Caco-2 (cell line): ENCODE measurements around the gene MAP3K6. TPM values are rescaled to one million over a fixed set of nuclear protein-coding genes. Genes with fewer than 3 reads are reported as not detected.
A peak's percentile ranks its signal among the peaks of the same experiment; 100 is the strongest.

ENCODE experiments used
- BruUV-seq: library from RNA; stranded (reverse); fragments of 400-500 nt; replicated peaks from 2 replicates; lab custom pipeline; 2021; lab: Mats Ljungman, UMichigan
- CTCF ChIA-PET: fragments of 300-600 bp; sonication (Branson Sonifier 250); formaldehyde crosslinking; loops from one replicate; lab custom pipeline; 2022; ENCODE audit warnings: antibody characterized with exemption; lab: Charles Lee
- POLR2A ChIA-PET: fragments of 300-600 bp; sonication (Branson Sonifier 250); formaldehyde crosslinking; loops from one replicate; lab custom pipeline; 2022; ENCODE audit warnings: antibody characterized with exemption; lab: Charles Lee
- DNase-seq, 2 experiments: peaks; one replicate each; pipeline versions ENCODE4 v3.0.0 to v3.0.0-alpha.2; 2020 to 2022
- H3K27me3 ChIP-seq: replicated peaks from 2 replicates; pipeline ENCODE4 v1.6.0; 2011; ENCODE audit warnings: low read length; ENCODE audit not compliant: control insufficient read depth, insufficient read depth
- H3K36me3 ChIP-seq: 2 replicates; pipeline ENCODE4 v1.5.1; 2011; ENCODE audit warnings: low read length; ENCODE audit not compliant: control insufficient read depth, insufficient read depth
- H3K4me1 ChIP-seq: fragments of 250-450 bp; sonication (Bioruptor Pico); 2 replicates; pipeline ENCODE4 v1.5.1; 2020; ENCODE audit warnings: mild to moderate bottlenecking
- H3K4me3 ChIP-seq: 2 replicates; pipeline ENCODE4 v1.5.1; 2011; ENCODE audit warnings: low read depth, mild to moderate bottlenecking, control low read depth, low read length
- H3K9me3 ChIP-seq: fragments of 250-450 bp; sonication (Bioruptor Pico); 2 replicates; pipeline ENCODE4 v1.5.1; 2020; ENCODE audit warnings: mild to moderate bottlenecking, moderate library complexity
- H3K27ac Mint-ChIP-seq: one replicate; pipeline ENCODE4 v1.8.0; 2022; ENCODE audit warnings: mixed read lengths; ENCODE audit not compliant: unreplicated experiment
- H3K27me3 Mint-ChIP-seq: one replicate; pipeline ENCODE4 v1.8.0; 2022; ENCODE audit warnings: mixed read lengths; ENCODE audit not compliant: insufficient read depth, unreplicated experiment
- H3K36me3 Mint-ChIP-seq: one replicate; pipeline ENCODE4 v1.8.0; 2022; ENCODE audit warnings: mild to moderate bottlenecking, mixed read lengths; ENCODE audit not compliant: insufficient read depth, unreplicated experiment
- H3K4me1 Mint-ChIP-seq: one replicate; pipeline ENCODE4 v1.8.0; 2022; ENCODE audit warnings: low read depth, mixed read lengths; ENCODE audit not compliant: unreplicated experiment
- H3K4me3 Mint-ChIP-seq: one replicate; pipeline ENCODE4 v1.8.0; 2022; ENCODE audit warnings: mild to moderate bottlenecking, moderate library complexity, mixed read lengths; ENCODE audit not compliant: unreplicated experiment
- H3K9me3 Mint-ChIP-seq: one replicate; pipeline ENCODE4 v1.8.0; 2022; ENCODE audit warnings: mixed read lengths; ENCODE audit not compliant: unreplicated experiment
- intact Hi-C: fragments of 100-400 bp; cut with micrococcal nuclease; formaldehyde crosslinking; loops from one replicate; pipeline ENCODE4 v1.10.0; 2022; ENCODE audit not compliant: unreplicated experiment
- total RNA-seq: library from RNA; stranded (reverse); gene quantifications from 2 replicates; pipeline ENCODE4 v1.2.3, GENCODE V29; 2022
- TF ChIP-seq, protein P1 (sequence below), 2 experiments: fragments of 200-600 bp in 1 of 2; IDR thresholded peaks; 1 replicate in 1 of 2; 2 replicates in 1 of 2; pipeline versions ENCODE4 v1.5.1 to v1.8.0; 2011 to 2022; ENCODE audit warnings: antibody characterized with exemption in 1 of 2, control low read depth in 1 of 2, inconsistent platforms in 1 of 2, low read depth in 1 of 2, low read length in 1 of 2, mild to moderate bottlenecking in 1 of 2, moderate library complexity in 1 of 2; ENCODE audit not compliant: insufficient read depth in 1 of 2, severe bottlenecking in 1 of 2, unreplicated experiment in 1 of 2

MAP3K6 gene
- total RNA-seq, 1 experiment from 2014 or later: 11.7 TPM

DNA sequence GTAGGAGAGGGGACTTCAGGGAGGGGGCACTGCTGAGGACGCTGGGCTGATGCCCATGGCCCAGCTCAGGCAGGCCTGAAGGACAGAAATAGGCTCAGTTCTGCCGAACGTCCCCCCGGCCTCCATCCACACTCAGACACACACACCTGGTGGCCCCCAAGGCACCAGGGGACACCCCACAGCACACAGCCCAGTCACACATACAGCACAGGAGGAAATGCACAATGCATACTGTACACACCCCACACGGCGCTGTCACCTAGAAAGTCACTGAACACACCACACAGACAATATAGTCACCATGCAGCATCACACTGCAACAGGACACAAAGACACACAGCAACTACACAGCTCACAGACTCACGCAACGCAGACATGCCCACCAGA is 24.4 kb downstream of the MAP3K6 start:
- Histone ChIP-seq H3K9me3 (no peaks in the 10 kb centered on the region), H3K27me3 (no peaks in the 10 kb centered on the region), H3K4me3 (peak overlapping the region; percentile 41), H3K4me1 (peaks cover 25% of the 10 kb centered on the region), H3K36me3 (no peaks in the 10 kb centered on the region)
- ChIA-PET CTCF (interaction anchor here (0.6 to 0.7 kb wide), 2 partner anchors 17 to 24 kb away, joined by 3 read pairs; no protein-coding TSS in a partner anchor), POLR2A (interaction anchor here (1.2 kb wide), 1 partner anchor 9 kb away, joined by 3 read pairs; no protein-coding TSS in a partner anchor)
- peaks cover 27% of the 10 kb centered on the region for H3K4me1 Mint-ChIP-seq
- H3K36me3 Mint-ChIP-seq: peaks cover 26% of the 10 kb centered on the region
- DNase-seq: no peak
- peak overlapping the region; percentile 71 for H3K4me3 Mint-ChIP-seq
- intact Hi-C loops: no loop called here
- TSS peak; percentile 36 for BruUV-seq
- H3K27ac Mint-ChIP-seq: peak overlapping the region; percentile 76
- TF ChIP-seq, protein P1, sequence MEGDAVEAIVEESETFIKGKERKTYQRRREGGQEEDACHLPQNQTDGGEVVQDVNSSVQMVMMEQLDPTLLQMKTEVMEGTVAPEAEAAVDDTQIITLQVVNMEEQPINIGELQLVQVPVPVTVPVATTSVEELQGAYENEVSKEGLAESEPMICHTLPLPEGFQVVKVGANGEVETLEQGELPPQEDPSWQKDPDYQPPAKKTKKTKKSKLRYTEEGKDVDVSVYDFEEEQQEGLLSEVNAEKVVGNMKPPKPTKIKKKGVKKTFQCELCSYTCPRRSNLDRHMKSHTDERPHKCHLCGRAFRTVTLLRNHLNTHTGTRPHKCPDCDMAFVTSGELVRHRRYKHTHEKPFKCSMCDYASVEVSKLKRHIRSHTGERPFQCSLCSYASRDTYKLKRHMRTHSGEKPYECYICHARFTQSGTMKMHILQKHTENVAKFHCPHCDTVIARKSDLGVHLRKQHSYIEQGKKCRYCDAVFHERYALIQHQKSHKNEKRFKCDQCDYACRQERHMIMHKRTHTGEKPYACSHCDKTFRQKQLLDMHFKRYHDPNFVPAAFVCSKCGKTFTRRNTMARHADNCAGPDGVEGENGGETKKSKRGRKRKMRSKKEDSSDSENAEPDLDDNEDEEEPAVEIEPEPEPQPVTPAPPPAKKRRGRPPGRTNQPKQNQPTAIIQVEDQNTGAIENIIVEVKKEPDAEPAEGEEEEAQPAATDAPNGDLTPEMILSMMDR (IDR thresholded peaks at IDR 0.05; ENCODE audit: insufficient read depth in 1 of 2, low read depth in 1 of 2, low read length in 1 of 2, severe bottlenecking in 1 of 2, unreplicated experiment in 1 of 2): no peak
- no peaks in the 10 kb centered on the region for H3K9me3 Mint-ChIP-seq
- no peaks in the 10 kb centered on the region for H3K27me3 Mint-ChIP-seq

DNA sequence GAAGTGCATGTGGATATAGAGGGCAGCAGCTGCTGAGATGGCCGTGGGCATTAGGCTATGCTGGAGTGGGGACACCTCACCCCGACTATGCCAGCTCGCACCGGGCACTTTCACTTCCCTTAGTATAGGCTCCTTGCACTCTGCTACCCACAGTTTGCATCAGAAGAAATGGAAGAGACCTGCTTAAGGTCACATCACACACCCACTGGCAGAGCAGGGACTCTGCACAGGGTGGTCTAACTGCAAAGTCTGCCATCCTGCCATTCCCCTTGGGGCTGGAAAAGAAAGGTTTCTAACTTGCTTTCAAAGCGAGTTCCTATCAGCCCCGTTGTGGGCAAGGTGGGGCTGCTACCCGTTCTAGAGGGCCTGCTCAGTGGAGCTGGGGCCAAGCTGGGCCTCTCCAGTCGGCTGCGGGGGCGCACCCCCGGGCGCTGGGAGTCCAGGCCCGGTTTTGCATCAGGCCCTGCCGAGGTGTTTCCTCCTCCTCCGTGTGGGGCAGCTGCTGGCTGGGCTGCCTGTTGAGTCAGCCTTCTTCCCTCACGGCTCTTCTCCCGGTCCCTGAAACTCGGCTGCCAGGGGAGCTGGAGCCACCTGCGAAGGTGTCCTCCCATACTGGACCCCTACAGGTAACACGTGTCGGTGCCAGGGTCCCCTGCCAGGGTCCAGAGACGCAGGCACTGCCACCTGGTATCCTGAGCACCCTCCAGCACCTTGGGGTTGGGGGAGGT is 25.1 kb downstream of the MAP3K6 start, which contains the start of gene SYTL1:
TSS of gene SYTL1 (plus strand) at position 498 of the 728 bp plus-strand sequence. CDS start 3,313 bp downstream, outside the sequence.
- ChIA-PET POLR2A (no interaction called here), CTCF (interaction anchor here (0.6 to 1.0 kb wide), 3 partner anchors 12 to 25 kb away, joined by 3 read pairs; no protein-coding TSS in a partner anchor)
- H3K36me3 ChIP-seq: no peaks in the 10 kb centered on the region
- H3K4me1 ChIP-seq: peaks cover 21% of the 10 kb centered on the region
- Mint-ChIP-seq H3K4me3 (peak within 1 kb of the TSS; percentile 71), H3K9me3 (no peaks in the 10 kb centered on the region), H3K27me3 (no peaks in the 10 kb centered on the region), H3K36me3 (peaks cover 24% of the 10 kb centered on the region), H3K4me1 (peaks cover 22% of the 10 kb centered on the region), H3K27ac (peak within 1 kb of the TSS; percentile 76)
- peak within 1 kb of the TSS; percentile 41 for H3K4me3 ChIP-seq
- no TSS peak for BruUV-seq
- no peaks in the 10 kb centered on the region for H3K27me3 ChIP-seq
- H3K9me3 ChIP-seq: no peaks in the 10 kb centered on the region
- TF ChIP-seq, protein P1 (IDR thresholded peaks at IDR 0.05; ENCODE audit: insufficient read depth in 1 of 2, low read depth in 1 of 2, low read length in 1 of 2, severe bottlenecking in 1 of 2, unreplicated experiment in 1 of 2): no peak
- peak; percentile 56 to 60 for DNase-seq
- intact Hi-C loops: no loop called here

DNA sequence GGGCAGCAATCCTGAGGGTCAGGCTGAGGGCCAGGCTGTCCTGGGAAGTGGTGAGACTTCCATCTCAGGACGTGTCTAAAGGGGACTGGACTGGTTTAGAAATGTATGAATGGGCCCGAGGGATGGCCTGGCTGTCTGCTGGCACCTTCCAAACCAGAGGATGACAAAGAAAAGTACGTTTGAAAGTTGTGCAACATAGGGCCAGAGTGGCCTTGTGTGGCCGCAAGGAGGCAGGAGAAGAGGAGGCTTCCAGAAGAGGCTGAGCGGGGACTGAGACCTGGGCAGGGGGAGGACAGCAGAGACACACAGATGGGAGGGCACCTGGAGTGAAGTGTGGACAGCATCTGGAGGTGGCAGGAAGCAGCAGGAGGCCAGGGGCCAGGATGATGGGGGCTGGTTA is 27.5 kb downstream of the MAP3K6 start:
- no peak for DNase-seq
- Histone ChIP-seq H3K4me1 (peaks cover 21% of the 10 kb centered on the region), H3K9me3 (no peaks in the 10 kb centered on the region), H3K4me3 (no peak overlapping the region), H3K27me3 (no peaks in the 10 kb centered on the region), H3K36me3 (no peaks in the 10 kb centered on the region)
- TF ChIP-seq, protein P1 (IDR thresholded peaks at IDR 0.05; ENCODE audit: insufficient read depth in 1 of 2, low read depth in 1 of 2, low read length in 1 of 2, severe bottlenecking in 1 of 2, unreplicated experiment in 1 of 2): no peak
- BruUV-seq: no TSS peak
- Mint-ChIP-seq H3K4me3 (no peak overlapping the region), H3K4me1 (peaks cover 22% of the 10 kb centered on the region), H3K27me3 (no peaks in the 10 kb centered on the region), H3K27ac (peak overlapping the region; percentile 86), H3K9me3 (no peaks in the 10 kb centered on the region), H3K36me3 (peaks cover 40% of the 10 kb centered on the region)
- ChIA-PET POLR2A (no interaction called here), CTCF (no interaction called here)
- intact Hi-C loops: no loop called here
